IPS-11a (cell line): Measurements from ENCODE around the gene PALM3.
"Not testable (repeated sequence)": the region's sequence is repeated elsewhere in the genome, so short reads cannot be mapped to it uniquely, and the experiment has no call there.

Source experiments
- H3K4me3 ChIP-seq: one replicate; pipeline ENCODE4 v1.5.1; 2013; ENCODE audit warnings: low read depth, low read length, control low read depth

The PALM3 gene

DNA sequence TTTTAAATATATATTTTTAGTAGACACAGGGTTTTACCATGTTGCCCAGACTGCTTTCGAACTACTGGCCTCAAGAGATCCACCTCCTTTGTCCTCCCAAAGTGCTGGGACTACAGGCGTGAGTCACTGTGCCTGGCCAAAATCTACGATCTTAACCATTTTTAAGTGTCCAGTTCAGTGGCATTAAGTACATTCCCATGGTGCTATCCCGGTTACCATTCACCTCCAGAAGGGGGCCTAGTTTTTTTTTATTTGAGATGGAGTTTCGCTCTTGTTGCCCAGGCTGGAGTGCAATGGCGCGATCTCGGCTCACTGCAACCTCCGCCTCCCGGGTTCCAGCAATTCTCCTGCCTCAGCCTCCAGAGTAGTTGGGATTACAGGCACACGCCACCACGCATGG lies 26.7 kb downstream of the PALM3 start:
- H3K4me3 ChIP-seq = not testable (repeated sequence)

DNA sequence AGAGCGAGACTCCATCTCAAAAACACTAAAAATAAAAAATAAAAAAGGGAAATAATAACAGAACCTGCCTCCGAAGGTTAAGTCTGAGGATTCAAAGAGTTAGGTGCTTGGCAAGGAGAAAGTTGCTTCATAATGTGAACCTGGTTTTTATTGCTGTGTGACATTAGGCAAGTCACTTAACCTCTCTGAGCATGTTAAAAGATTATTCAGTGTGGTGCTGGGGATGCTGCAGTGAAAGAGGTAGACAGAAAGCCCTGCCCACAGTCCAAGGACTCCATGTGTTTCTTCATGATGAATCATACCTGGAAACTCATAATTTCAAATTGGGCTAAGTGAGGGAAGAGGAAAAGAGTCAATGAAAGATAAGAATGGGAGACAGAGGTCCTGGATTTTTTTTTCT lies 27.9 kb downstream of the PALM3 start:
- H3K4me3 ChIP-seq = no peak overlapping the region

DNA sequence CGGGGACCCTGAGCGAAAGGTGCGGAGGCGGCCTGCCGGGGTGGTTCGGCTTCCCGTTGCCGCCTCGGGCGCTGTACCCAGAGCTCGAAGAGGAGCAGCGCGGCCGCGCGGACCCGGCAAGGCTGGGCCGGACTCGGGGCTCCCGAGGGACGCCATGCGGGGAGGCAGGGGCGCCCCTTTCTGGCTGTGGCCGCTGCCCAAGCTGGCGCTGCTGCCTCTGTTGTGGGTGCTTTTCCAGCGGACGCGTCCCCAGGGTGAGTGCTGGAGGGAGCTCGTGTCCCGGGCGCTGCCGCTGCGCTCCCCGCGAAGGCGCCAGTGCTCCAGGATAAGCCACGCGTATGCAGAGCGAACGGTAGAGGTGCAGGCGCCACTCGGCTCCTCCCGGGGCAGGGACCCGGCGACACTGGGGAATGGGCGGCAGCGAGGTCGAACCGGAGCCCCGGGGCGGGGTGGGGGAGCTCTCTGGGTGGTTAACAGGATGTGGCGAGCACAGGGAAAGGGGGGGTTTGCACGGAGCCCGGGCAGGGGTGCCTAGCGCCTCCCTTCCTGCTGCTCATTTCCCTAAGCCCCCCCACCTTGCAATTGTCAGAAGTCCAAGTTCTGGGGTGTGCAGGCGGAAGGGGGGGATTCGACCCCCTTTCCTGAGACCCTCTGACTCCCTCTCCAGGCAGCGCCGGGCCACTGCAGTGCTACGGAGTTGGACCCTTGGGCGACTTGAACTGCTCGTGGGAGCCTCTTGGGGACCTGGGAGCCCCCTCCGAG lies 30.0 kb downstream of the PALM3 start, which contains the start of gene IL27RA:
TSS of gene IL27RA (plus strand) at position 44 of the 762 bp plus-strand sequence. CDS start at position 155, 111 bp downstream.
- H3K4me3 ChIP-seq = peak within 1 kb of the TSS; percentile 78

DNA sequence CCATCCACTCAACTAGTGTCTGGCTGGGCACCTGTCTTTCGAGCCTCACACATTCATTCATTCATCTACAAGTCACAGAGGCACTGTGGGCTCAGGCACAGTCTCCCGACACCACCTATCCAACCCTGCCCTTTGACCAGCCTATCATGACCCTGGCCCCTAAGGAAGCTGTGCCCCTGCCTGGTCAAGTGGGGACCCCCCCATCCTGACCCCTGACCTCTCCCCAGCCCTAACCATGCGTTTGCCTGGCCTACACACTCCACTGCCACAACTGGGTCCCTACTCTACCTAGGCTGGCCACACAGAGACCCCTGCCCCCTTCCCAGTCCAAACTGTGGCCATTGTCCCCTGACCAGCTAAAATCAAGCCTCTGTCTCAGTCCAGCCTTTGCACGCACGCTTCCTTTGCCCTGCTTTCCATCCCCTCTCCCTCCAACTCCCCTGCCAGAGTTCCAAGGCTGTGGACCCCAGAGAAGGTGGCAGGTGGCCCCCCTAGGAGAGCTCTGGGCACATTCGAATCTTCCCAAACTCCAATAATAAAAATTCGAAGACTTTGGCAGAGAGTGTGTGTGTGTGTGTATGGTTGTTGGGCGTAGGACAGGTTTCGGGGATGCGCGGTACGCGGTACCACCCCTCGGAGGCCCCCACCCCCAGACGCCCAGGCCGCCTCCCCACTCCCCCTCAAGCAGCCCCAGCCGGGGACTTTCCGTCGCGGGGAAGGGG lies 30.7 kb downstream of the PALM3 start:
- peak overlapping the region; percentile 78 for H3K4me3 ChIP-seq

DNA sequence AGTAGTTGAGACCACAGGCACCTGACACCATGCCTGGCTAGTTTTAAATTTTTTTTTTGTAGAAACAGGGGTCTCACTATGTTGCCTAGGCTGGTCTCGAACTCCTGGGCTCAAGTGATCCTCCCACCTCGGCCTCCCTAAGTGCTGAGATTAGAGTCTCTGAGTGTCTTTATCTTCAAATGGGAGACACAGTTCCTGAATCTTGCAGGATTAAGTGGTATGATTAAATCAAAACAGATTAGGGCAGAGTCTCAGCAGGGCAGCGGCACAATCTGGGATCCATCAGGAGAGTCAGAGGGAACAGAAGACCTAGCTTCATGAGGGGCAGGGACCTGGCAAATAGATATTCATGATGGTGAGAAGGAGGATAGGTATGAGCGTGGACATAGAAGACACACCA lies 33.0 kb downstream of the PALM3 start:
- no peak overlapping the region for H3K4me3 ChIP-seq

DNA sequence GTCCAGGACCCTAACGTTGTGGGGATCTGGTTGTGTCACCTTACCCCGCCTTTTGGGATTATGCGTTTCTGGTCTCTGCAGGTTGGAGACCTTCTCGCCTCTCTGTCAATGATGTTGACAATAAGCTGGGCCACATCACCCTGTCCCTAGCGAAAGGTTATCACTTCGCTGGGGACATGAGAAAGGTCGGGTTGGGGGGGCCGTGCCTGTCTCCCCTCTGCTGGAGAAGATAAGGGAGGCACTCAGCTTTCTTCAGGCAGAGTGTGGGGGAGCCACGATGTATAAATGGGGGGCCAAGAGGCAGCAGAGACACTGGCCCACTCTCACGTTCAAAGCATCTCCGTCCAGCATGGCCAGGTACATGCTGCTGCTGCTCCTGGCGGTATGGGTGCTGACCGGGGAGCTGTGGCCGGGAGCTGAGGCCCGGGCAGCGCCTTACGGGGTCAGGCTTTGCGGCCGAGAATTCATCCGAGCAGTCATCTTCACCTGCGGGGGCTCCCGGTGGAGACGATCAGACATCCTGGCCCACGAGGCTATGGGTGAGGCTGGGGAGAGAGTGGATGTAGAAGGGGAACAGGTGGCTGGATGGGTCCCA lies 33.9 kb downstream of the PALM3 start, which contains the start of gene RLN3:
TSS of gene RLN3 (plus strand) at position 293 of the 595 bp plus-strand sequence. CDS start at position 350, 57 bp downstream.
- no peak within 1 kb of the TSS for H3K4me3 ChIP-seq

DNA sequence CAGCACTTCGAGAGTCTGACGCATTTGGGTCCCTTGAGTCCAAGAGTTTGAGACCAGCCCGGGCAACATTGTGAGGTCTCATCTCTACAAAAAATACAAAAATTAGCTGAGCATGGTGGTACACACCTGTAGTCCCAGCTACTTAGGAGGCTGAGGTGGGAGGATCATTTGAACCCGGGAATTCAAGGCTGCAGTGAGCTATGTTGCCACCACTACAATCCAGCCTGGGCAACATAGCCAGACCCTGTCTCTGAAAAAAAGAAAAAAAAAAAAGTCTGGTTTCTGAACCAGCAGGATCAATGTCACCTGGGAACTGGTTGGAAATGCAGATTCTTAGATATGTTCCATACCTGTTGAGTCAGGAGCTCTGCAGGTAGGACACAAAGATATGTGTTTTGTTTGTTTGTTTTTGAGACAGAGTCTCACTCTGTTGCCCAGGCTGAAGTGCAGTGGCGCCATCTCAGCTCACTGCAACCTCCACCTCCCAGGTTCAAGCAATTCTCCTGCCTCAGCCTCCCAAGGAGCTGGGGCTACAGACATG lies 35.2 kb downstream of the PALM3 start:
- H3K4me3 ChIP-seq = not testable (repeated sequence)

DNA sequence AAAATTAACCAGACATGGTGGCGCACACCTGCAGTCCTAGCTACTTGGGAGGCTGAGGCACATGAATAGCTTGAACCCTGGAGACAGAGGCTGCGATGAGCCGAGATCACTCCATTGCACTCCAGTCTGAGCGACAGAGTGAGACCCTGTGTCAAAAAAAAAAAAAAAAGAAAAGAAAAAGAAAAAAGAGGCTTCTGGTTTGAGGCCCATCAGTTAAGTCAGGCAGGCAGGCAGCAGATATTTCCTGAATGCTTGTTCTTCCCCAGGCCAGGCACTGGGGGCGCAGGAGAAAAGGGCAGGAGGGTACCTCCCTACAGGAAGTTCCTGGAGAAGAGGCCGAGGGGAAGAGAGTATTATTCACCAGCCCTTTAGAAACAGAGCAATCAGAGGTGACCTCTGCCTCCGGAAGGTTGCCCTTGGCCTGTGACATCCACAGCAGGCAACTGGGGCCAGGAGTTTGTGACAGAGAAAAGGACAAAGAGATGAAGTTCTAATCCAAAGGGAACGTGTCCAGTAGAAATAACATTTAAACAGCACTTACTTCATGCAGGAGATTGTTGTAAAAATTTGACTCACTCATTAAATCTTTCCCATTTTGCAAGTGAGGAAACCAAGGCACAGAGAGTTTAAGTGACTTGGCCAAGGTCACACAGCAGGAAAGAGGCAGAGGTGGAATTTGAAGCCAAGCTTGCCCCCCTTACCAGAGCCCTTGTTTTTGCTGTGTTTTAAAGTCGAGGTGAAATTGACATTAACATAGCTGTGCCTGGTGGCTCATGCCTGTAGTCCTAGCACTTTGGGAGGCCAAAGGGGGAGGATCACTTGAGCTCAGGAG lies 38.3 kb downstream of the PALM3 start:
- H3K4me3 ChIP-seq = no peak overlapping the region

DNA sequence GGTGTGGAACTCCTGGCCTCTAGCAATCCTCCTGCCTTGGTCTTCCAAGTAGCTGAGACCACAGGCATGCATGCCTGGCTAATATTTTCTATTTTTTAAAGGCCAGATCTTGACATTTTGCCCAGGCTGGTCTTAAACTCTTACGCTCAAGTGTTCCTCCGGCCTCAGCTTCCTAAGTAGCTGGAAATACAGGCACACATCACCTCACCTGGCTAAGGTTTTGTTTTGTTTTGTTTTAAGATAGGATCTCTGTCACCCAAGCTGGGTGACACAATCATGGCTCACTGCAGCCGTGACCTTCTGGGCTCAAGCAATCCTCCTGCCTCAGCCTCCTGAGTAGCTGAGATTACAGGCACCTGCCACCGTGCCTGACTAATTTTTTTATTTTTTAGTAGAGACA lies 39.4 kb downstream of the PALM3 start:
- H3K4me3 ChIP-seq = no peak overlapping the region

DNA sequence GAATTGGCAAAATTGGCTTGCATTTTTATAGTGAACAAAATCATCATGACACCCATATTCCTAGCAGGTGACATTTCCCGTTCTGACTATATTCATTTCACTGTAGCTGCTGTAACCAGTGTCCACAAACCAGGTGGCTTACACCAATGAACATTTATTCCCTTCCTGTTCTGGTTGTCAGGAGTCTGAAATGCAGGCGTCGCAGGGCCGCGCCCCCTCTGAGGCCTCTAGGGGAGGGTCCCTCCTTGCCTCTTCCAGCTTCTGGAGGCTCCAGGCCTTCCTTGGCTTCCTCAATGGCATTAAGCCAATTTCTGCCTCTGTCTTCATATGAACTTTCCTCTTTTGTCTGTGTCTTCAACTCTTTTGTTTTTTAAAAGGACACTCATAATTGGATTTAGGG lies 40.4 kb downstream of the PALM3 start:
- no peak overlapping the region for H3K4me3 ChIP-seq

DNA sequence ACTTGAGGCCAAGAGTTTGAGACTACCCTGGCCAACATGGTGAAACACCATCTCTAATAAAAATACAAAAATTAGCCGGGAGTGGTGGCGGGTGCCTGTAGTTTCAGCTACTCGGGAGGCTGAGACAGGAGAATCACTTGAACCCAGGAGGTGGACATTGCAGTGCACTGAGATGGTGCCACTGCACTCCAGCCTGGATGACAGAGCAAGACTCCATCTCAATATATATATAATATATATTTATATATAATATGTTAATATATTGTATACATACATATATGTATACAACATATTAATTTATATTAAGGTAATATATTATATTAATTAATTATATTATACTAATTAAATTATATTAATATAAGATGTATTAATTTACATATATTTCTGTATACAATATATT lies 42.1 kb downstream of the PALM3 start:
- not testable (repeated sequence) for H3K4me3 ChIP-seq

DNA sequence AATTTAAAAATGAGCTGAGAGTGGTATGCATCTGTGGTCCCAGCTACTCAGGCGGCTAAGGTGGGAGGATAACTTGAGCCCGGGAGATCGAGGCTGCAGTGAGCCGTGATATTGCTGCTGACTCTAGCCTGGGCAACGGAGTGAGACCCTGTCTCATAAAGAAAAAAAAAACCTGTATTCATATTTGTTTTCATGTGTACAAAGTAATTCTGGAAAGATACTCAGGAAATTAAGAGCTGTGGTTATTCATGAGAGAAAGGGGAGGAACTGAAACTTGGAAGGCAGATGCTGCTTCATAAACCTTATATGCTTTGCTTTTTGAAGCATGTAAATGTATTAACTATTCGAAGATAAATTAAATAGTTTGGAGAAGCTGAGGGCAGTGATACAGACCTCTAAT lies 42.8 kb downstream of the PALM3 start:
- H3K4me3 ChIP-seq = no peak overlapping the region

DNA sequence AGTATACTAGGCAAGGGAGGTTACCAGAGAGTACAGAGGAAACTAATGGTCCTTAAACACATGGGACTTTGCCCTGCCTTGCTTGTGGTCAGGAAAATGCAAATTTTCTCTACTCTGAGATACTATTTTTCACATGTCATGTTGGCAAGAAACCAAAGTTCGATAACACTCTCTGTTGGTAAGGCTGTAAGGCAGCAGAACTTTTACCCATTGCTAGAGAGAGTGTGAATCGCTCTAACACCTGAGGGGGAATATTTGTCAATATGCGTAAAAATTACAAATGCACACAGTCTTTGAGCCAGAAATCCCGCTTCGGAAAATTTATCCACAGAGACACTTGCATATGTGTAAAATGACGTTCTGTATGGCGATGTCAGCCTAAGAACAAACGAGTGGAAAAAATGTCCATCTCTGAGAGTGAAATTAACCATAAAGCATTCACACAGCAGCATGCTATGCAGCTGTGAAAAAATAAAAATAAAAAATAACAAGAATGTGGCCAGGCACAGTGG lies 46.3 kb downstream of the PALM3 start:
- no peak overlapping the region for H3K4me3 ChIP-seq

DNA sequence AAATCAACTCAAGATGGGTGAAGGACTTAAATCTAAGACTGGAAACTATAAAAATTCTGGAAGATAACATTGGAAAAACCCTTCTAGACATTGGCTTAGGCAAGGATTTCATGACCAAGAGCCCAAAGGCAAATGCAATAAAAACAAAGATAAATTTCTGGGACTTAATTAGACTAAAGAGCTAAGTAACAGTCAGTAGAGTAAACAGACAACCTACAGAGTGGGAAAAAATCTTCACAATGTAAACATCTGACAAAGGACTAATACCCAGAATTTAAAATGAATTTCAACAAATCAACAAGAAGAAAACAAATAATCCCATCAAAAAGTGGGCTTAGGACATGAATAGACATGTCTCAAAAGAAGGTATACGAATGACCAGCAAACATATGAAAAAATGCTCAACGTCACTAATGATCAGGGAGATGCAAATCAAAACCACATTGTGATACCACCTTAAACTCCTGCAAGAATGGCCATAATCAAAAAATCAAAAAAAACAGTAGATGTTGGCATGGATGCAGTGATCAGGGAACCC lies 49.4 kb downstream of the PALM3 start:
- H3K4me3 ChIP-seq = no peak overlapping the region

DNA sequence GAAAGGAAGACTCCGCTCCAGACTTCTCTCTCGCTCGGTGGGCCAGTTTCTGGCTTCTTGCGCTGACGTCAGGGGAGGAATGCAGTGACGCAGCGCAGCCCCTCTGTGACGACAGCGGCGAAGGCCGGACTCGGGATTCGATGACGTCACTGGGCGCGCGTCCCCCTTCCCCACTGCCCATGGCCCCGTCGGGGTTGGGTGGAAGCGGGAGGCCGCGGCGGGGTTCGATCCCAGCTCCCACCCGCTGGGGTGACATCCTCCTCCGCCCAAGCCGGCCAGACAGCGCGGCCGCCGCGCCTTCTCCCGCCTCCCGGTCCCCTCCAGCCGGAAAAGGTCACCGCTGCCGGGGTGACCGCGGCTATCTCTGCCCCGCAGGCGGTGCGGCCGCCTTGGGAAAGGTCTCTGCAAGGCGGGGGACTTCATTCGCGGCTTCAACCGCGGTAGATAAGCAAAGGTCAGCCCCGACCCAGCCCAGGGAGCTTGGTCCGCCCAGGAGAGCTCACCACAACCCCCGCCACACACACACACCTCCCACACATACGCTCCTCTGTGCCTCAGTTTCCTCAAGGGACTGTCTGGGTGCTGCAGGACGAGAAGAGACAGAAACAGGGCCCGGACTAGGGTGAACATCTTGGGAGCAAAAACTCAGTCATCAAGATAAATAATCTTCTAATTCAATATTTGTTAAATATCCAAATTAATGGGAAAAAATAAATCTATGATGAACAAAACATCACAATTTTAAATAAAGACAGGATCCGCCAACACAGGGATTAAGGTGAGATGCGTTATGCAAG lies 54.9 kb downstream of the PALM3 start:
- H3K4me3 ChIP-seq = peak overlapping the region; percentile 58

DNA sequence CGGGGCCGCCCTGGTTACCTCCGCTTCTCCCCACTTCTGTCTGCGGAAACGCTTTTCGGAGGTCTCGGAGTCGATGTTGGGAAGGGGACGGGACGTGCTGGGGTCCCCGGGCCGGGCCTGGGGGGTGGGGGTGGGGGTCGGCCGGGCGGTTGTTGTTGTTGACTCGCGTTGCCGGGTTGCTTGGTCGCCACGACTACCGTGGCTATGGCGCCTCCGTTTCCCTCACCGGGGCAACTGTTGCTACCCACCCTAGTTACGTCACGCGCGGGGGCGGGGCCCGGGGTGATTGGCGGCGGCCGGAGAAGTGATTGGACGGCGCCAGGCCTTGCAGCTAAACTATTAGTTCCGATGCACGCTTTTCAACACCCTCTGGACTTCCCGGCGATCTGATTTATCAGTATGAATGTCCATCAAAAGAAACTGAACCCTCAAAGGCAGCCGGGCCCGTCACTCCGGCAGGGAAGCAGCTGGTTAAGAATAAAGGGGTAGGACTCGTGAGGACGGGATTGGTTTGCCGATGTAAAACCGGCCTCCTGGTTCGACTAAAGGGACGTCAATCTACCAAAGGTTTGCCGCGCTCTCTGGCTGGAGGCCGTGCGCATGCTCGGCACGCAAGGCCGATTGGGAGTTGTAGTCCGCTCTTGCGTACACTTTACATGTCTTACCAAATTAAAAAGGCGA lies 55.7 kb downstream of the PALM3 start, which contains the start of gene RFX1:
TSS of gene RFX1 (minus strand) at position 236 of the 681 bp plus-strand sequence. CDS start 12,477 bp downstream, outside the sequence.
- peak within 1 kb of the TSS; percentile 58 for H3K4me3 ChIP-seq

DNA sequence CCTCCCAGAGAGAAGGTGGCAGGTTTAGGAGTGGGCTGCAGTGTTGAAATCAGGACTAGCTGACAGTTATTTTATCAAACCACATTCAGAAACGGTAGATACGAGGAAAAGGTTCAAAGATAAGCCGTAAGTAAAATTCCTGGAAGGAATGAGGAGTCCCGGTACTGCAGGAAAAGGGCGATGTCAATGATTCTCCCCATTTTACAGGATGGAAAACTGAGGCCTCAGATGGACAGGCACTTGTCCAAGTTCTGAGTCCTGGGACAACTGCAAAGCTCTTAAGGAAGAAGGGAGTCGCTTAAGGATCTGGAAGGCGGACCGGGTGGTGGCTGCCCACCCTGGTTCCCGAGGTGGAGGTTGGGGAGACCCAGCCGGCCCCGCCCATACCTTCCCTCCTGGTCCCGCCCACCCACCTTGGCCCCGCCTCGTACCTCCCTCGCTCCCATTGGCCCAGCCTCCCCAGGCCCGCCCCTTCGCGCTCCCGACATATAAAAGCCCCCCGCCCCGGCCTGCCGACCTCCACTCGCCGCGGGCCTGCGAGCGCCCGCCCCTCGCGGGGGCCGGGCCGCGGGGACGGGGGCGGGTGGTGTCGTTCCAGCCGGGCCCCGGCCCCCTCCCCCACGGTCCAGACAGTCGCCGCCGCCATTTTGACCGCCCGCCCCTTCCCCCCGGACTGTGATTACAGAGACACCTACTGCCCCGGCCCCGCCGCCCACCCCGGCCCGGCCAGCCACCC lies 56.4 kb downstream of the PALM3 start:
- H3K4me3 ChIP-seq = peak overlapping the region; percentile 58
